ENCODE results near the gene PRKAR2B. TPM values are rescaled to one million over a fixed set of nuclear protein-coding genes. Genes with fewer than 3 reads are reported as not detected.

The PRKAR2B gene
- polyA plus RNA-seq, 1 of the 3 experiments (the other 2 are of a cell fraction): 17.3 TPM

GRCh38 chr7:107064255-107064654, 19.8 kb downstream of the PRKAR2B start:
- peaks cover 0 to 6% of the 10 kb centered on the region in 2 experiments for H3K36me3 ChIP-seq (replicated peaks in 1 of 2; ENCODE audit: control insufficient read depth in 1 of 2, insufficient read depth in 2 of 2, low read length in 1 of 2)
- H3K4me2 ChIP-seq: no peak overlapping the region
- 91% methylated on average over 7 of the region's 7 CpGs for WGBS (ENCODE audit: low lambda C conversion rate)
- H3K4me1 ChIP-seq (ENCODE audit: control insufficient read depth in 1 of 2, insufficient read depth in 2 of 2, low read depth in 1 of 2, low read length in 1 of 2): peaks cover 0 to 9% of the 10 kb centered on the region in 2 experiments; a peak in 2 of 4 replicates
- H4K20me1 ChIP-seq (ENCODE audit: insufficient read depth): no peaks in the 10 kb centered on the region
- H3K4me3 ChIP-seq (ENCODE audit: low read depth in 2 of 2, low read length in 1 of 2): no peak overlapping the region
- TF ChIP-seq FOXJ3 (CRISPR knock-in tag; IDR thresholded peaks at IDR 0.05) (no peak), FOSL2 (IDR thresholded peaks at IDR 0.05; ENCODE audit: borderline replicate concordance, low read depth) (no peak), FOXM1 (IDR thresholded peaks at IDR 0.05; ENCODE audit: low read depth) (no peak), POLR2AphosphoS5 (IDR thresholded peaks at IDR 0.05; ENCODE audit: low read depth, low read length) (no peak), TCF12 (IDR thresholded peaks at IDR 0.05) (no peak), CTCF (IDR thresholded peaks at IDR 0.05) (no peak), NFIC (IDR thresholded peaks at IDR 0.05; ENCODE audit: borderline replicate concordance) (no peak), JUND (IDR thresholded peaks at IDR 0.05) (no peak), EZH2phosphoT487 (IDR thresholded peaks at IDR 0.05; ENCODE audit: borderline replicate concordance, low read depth) (no peak), EP300 (IDR thresholded peaks at IDR 0.05; ENCODE audit: borderline replicate concordance in 1 of 2, low read depth in 1 of 2, low read length in 1 of 2) (no peak), RCOR1 (IDR thresholded peaks at IDR 0.05; ENCODE audit: low read length) (no peak), NRF1 (IDR thresholded peaks at IDR 0.05; ENCODE audit: low read depth, low read length) (no peak), RXRA (IDR thresholded peaks at IDR 0.05; ENCODE audit: borderline replicate concordance, low read depth) (no peak), GATA2 (CRISPR knock-in tag; IDR thresholded peaks at IDR 0.05) (no peak), GABPA (IDR thresholded peaks at IDR 0.05; ENCODE audit: low read depth) (no peak), MXI1 (IDR thresholded peaks at IDR 0.05; ENCODE audit: low read depth, low read length) (no peak), RFX5 (IDR thresholded peaks at IDR 0.05; ENCODE audit: low read length) (no peak), YY1 (IDR thresholded peaks at IDR 0.05; ENCODE audit: low read depth) (no peak)
- TF ChIP-seq, protein P1, sequence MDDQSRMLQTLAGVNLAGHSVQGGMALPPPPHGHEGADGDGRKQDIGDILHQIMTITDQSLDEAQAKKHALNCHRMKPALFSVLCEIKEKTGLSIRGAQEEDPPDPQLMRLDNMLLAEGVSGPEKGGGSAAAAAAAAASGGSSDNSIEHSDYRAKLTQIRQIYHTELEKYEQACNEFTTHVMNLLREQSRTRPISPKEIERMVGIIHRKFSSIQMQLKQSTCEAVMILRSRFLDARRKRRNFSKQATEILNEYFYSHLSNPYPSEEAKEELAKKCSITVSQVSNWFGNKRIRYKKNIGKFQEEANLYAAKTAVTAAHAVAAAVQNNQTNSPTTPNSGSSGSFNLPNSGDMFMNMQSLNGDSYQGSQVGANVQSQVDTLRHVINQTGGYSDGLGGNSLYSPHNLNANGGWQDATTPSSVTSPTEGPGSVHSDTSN (IDR thresholded peaks at IDR 0.05): no peak
- H3K27me3 ChIP-seq (ENCODE audit: insufficient read depth): no peaks in the 10 kb centered on the region
- H3F3A ChIP-seq (replicated peaks; ENCODE audit: insufficient read depth): no peaks in the 10 kb centered on the region
- H3K27ac ChIP-seq (ENCODE audit: low read depth in 2 of 2, low read length in 1 of 2): no peak overlapping the region
- CTCF ChIA-PET: interaction anchor here (0.7 to 1.6 kb wide), 2 partner anchors 14 to 393 kb away, joined by 3 to 4 read pairs; no protein-coding TSS in a partner anchor
- no peak overlapping the region for H3K9ac ChIP-seq
- H3K9me2 ChIP-seq: no peaks in the 10 kb centered on the region
- H3K79me2 ChIP-seq (ENCODE audit: insufficient read depth): no peaks in the 10 kb centered on the region; the same call in 1 of the 2 replicates
- DNase-seq: no peak
- POLR2A ChIA-PET: no interaction called here
- no peak overlapping the region for H2AFZ ChIP-seq (ENCODE audit: low read depth)
- no peaks in the 10 kb centered on the region for H3K9me3 ChIP-seq

Measured in SK-N-SH (cell line).